NCI-H2029 treated with DMSO at 0.1 percent for 48 hours (cell line): ENCODE results near the gene STK10.

Experiments used
- DNase-seq: peaks from one replicate; lab custom pipeline; 2025; lab: John Stamatoyannopoulos, UW

STK10 gene

DNA sequence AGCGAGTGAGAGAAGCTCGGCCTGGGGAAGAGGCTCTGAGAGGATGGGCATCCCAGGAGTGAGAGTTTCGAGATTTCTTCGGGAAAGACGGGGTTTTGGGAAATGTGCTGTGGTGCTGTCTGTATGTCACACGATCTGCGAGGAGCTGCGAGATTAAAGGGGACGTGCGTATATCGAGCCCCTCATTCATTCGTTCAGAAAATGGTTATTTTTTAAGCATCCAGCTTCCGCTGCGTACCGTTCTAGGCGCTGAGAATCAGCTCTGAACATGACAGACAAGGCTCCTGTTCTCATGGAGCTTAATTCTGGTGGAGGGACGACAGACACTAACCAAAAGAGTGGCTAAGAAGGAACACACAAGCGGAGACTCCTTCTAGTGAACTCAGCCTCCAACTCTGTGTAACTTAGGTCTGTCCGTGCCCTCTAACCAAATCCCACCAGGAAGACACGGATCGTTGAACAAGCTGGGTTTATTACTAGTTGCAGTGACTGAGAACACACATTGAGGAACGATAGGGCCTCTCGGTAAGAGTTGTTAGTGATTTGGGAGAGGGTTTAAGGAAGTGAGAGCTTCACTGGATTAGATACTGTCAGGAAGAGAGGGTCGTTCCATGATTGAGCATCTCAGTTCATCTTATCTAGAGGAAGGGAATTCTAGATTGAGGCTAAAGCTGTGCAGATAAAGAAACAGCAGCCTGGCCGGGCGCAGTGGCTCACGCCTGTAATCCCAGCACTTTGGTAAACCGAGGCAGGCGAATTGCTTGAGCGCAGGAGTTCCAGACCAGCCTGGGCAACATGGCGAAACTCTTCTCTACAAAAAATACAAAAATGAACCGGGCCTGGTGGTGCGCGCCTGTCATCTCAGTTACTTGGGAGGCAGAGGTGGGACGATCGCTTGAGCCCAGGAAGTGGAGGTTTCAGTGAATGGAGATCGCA, 180.6 kb downstream of the STK10 start:
- no peak for DNase-seq

DNA sequence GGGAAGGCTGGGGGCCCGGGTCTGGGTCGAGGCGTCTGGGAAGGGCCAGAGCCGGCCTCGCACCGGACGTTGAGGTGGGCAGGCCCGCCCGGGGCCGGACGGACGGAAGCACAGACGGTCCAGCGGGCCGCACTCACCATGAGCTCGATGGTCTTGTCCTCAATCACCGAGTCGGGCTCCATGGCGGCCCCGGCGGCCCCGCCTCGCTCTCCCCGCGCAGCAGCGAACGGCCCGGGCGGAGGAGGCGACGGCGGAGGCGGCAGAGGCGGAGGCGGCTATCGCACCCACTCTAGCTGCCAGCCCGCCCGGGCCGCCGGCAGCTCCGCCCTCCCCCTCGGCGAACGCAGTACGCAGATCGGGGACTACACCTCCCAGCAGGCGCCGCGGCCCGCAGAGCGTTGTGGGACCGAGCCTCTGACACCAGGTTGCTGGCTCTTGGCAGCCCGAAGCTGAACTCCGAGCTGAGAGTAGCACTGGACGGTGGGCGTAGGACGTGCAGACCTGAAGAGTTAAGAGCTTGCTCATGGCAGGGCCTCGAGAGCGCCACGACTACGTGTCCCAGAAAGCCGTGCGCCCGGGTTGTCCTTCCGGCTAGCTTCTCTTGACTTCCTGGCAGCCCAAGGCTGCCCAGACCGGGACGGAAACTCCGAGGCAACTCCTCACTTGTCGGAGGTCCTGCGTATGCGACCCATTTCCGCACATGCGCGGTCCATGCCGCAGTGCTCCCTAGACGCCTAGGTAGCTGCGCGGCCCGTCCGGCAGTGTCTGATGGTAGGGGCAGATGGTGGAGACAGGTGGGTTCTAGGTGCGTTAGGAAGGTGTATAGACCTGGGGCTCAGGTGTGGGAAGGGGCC, 181.5 kb downstream of the STK10 start, which contains the start of gene FBXW11:
TSS of gene FBXW11 (minus strand) at position 318 of the 854 bp plus-strand sequence. CDS start at position 182, 136 bp downstream.
- peak; percentile 75 for DNase-seq

DNA sequence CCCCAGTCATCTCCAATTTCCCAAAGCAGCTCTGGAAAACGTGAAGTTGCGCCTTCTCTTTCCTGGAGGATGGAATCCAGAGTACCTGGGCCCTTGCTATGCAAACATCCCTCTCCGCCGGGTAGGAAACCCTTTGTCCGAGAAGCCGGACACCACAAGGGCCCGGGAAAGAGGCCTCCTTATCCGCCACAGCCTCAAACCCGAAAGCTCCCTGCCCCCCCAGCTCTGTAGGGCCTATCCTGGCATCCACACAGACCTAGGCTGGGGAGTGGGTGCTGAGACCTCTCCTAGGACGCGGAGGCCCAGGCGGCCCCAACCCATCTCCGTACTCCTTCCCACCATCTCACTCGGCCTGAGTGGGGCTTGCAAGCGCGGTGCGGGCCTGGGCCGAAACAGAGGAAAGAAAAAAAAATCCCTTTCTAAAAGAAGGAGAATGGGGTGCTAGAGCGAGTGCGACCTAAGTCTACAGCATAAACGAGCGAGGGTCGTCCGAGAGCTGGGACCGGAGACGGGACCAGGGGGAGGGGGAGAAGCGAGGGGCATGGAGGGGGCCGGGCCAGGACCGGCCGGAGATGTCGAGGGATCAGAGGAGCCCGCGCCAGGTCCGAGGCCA, 182.2 kb downstream of the STK10 start:
- DNase-seq = no peak

DNA sequence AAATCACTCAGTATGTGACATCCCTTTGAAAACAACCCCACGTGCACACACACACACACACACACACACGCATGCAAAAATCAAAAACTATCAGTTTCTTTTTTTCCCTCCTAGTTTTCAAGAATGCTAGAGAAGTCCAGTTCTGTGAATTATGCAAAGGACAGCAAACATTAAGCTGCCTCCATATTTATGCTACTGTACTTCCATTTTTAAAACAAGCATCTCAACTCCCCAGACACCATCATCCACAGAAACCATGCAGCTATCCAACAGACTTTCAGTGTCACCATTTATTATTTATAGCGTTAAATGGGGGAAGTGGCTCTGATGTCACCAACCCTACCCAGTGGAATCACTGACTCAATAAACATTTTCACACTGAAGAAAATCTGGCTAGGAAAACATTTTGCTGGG, 183.2 kb downstream of the STK10 start:
- DNase-seq = no peak

DNA sequence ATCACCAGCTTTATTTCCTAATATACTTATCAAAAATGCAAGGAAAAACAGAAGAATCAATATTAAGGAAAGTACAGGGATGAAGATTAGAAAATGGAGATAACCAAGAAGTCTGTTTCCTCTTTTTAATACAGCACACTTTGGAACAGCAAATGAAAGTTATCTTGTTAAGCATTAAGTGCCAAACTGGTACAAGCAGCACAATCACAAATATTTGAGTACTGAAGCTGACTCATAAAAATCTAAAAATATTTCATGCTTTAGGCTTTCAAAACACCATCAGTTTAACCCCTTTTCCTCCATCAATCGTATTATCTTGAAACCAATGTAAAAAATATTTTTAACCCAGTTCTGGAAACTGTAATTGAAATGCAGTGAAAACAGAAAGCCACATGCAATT, 184.3 kb downstream of the STK10 start:
- no peak for DNase-seq

DNA sequence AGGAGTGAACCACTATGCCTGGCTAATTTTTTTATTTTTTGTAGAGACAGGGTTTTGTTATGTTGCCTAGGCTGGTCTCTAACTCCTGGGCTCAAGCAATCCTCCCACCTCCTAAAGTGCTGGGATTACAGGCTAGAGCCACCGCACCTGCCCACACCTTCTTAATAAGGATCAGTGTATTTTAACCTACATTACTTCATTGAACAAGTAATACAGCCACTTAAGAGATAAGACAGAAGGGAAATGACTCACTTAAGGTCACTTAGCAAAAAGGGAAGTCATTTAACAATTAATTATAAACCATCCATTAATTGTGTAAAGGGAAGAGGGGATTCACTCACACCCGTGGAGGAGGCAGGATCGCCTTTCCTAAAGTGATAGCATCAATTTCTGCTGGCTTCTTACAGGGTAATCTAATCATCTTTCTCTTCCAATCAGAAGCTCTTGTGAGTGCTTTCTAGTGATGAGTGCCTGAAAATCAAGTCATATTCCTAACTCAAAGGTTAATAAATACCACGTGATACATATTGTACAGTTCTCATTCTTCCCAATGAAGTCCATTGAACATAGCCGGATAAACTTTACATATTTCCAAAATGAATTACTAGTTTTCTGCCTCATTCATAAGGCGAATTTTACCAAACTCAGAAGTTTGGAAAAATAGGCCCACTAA, 185.0 kb downstream of the STK10 start:
- no peak for DNase-seq

DNA sequence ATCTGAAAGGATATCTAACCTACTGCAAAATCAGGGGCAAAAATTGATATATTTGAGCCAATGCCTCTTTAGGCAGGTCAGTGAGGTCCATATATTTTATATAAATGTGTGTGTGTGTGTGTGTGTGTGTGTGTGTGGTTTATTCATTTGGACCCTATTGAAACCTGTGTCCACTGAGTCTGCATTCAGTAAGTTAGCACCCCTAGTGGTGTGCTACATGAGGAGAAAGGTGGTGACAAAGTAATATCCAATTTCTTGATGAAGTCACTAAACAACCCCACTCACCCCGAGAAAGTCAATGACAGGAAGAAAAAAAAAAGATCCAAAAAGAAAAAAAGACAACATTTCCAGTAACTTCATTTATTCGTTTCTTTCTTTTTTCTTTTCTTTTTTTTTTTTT, 185.7 kb downstream of the STK10 start:
- DNase-seq = no peak

DNA sequence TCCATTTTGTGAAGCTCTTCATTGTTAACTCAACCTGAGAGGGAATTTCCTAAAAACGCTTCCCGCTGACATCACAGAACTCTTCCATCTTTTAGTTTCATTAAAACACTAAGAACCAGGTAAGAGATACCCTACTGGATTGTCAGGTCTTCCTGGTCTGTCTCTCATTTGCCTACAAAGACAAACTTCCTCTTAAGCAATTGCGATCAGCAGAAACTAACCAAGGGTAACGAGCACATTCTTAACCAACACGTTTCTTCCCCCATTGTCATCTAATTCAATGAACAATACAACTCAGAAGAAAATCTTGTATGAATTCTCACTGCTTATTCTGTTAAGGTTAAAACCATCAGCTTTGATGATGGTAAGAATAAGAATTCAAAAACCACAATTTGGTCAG, 188.1 kb downstream of the STK10 start:
- no peak for DNase-seq

DNA sequence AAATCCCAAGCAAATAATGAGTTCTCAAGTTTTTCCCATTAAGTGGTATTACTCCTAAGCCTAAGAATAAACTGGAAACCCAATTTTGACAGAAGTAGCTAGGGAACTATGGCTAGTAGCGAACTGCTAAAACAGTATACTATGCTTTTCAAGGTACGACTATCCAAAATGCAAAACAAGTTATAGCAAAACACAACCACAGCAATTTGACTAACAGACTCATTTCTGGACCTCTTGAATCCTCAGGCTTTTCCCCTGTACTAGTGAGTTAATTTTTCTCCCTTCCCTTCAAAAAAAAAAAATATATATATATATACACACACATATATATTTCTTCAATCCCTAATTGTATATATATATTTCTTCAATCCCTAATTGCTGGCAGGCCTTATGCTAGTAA, 188.9 kb downstream of the STK10 start:
- no peak for DNase-seq

DNA sequence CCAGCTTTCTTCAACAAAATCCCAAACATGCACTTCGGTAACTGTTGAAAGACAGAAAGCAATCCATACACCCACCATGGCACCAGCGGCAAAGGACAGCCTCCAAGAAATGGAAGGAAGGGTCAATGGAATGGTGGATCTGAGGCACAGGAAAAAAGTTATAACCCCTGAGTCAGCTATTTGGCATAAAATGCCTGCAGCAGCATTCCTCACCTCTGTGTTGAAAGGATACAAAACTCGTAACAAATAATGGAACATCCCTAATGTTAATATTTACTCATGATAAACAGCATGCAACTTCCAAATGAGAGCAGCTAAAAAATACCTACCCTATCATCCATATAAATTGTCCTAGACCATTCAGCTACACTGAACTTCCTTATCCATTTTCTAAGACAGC, 191.0 kb downstream of the STK10 start:
- no peak for DNase-seq

DNA sequence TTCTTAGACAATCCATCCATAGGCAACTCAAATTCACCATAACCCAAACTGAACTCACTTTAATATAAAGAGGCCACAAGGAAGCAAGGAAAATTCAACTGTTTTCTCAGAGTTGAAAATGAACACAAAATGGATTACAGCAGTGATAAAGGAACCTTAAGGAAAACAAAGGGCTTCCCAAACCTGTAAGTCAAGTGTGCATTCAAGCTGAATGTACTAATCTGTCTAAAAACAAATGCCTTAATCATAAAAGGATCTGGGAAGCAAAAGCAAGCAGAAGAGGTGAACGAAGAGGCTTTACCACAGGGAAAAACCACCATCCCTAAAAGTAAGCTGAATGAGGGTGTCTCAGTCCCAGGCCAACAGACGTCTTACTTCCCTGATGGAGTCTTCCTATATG, 195.2 kb downstream of the STK10 start:
- no peak for DNase-seq

DNA sequence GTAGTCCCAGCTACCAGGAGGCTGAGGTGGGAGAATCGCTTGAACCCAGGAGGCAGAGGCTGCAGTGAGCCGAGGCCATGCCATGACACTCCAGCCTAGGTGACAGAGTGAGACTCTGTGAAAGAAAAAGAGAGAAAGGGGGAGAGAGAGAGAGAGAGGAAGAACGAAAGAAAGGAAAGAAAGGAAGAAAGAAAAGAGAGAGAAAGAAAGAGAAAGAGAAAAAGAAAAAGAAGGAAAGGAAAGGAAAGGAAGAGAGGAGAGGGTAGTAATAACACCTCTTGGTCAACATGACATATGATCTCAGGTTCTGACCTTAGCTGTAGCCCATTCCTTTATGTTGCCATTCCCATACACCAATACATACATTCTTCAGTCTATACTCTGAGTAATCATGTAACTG, 195.7 kb downstream of the STK10 start:
- DNase-seq = no peak
